Thoracic aorta (tissue), 2 donors: ENCODE results near the gene VEGFD. TPM values are rescaled to one million over a fixed set of nuclear protein-coding genes. Genes with fewer than 3 reads are reported as not detected.

Experiments used
- ATAC-seq: fragments of 150-250 bp; one replicate; pipeline ENCODE4 v1.8.0; 2017; ENCODE audit warnings: low read depth; ENCODE audit not compliant: insufficient number of reproducible peaks, low FRiP score
- DNase-seq: peaks from one replicate; pipeline ENCODE4 v3.0.0-alpha.2; 2020; ENCODE audit warnings: low spot score
- H3K27ac ChIP-seq, 2 donors: fragments of 200-600 bp; sonication (generic); 1 replicate in 1 of 2; 2 replicates in 1 of 2; pipeline ENCODE4 v1.5.1; 2016; ENCODE audit warnings: mild to moderate bottlenecking in 2 of 2, moderate library complexity in 2 of 2
- H3K27me3 ChIP-seq: fragments of 200-600 bp; sonication (generic); replicated peaks from 2 replicates; pipeline ENCODE4 v1.6.0; 2016; ENCODE audit warnings: mild to moderate bottlenecking; ENCODE audit not compliant: insufficient read depth
- H3K36me3 ChIP-seq: fragments of 200-600 bp; sonication (generic); one replicate; pipeline ENCODE4 v1.5.1; 2016
- H3K4me1 ChIP-seq, 2 donors: fragments of 200-600 bp; sonication (generic); 1 replicate in 1 of 2; 2 replicates in 1 of 2; pipeline versions ENCODE4 v1.5.1 to v1.6.0; 2016; ENCODE audit warnings: low read depth in 2 of 2, mild to moderate bottlenecking in 1 of 2; ENCODE audit not compliant: control insufficient read depth in 1 of 2
- H3K4me3 ChIP-seq: fragments of 200-600 bp; sonication (generic); 2 replicates; pipeline ENCODE4 v1.5.1; 2016; ENCODE audit warnings: mild to moderate bottlenecking
- H3K9me3 ChIP-seq: fragments of 200-600 bp; sonication (generic); 2 replicates; pipeline ENCODE4 v1.5.1; 2016
- CTCF ChIP-seq: fragments of 200-600 bp; sonication (generic); IDR thresholded peaks from one replicate; pipeline ENCODE4 v1.5.1; 2019; ENCODE audit warnings: antibody characterized with exemption
- total RNA-seq, 2 donors: library from RNA; depleted of rRNA; stranded (reverse); fragments of >200 nt; gene quantifications; one replicate each; pipeline versions ENCODE4 v1.1.0 to v1.2.3, GENCODE V29; 2016

Gene VEGFD
- total RNA-seq, 2 donors from 2014 or later, result 3.0 to 19.5 TPM

- ATAC-seq, result no peak
- Histone ChIP-seq H3K36me3 (no peaks in the 10 kb centered on the region), H3K4me1 (no peaks in the 10 kb centered on the region), H3K27me3 (no peaks in the 10 kb centered on the region), H3K9me3 (no peaks in the 10 kb centered on the region), H3K27ac (no peak overlapping the region), H3K4me3 (no peak overlapping the region)
- DNase-seq, result no peak
- no peak for TF ChIP-seq CTCF
Measured at GRCh38 chrX:15418041-15418706, 34.0 kb upstream of the VEGFD start.

- ATAC-seq (no peak), DNase-seq (no peak)
- H3K4me1 ChIP-seq, result no peaks in the 10 kb centered on the region
- H3K36me3 ChIP-seq, result no peaks in the 10 kb centered on the region
- H3K27ac ChIP-seq, result no peak overlapping the region
- H3K9me3 ChIP-seq, result no peaks in the 10 kb centered on the region
- TF ChIP-seq CTCF, result no peak
- no peak overlapping the region for H3K4me3 ChIP-seq
- H3K27me3 ChIP-seq, result no peaks in the 10 kb centered on the region
Measured at GRCh38 chrX:15416133-15416993, 32.1 kb upstream of the VEGFD start.

GRCh38 chrX:15413101-15413500, 28.9 kb upstream of the VEGFD start:
- no peaks in the 10 kb centered on the region for H3K27me3 ChIP-seq
- ATAC-seq, result no peak
- H3K4me3 ChIP-seq, result no peak overlapping the region
- no peak for TF ChIP-seq CTCF
- no peaks in the 10 kb centered on the region for H3K36me3 ChIP-seq
- no peaks in the 10 kb centered on the region for H3K9me3 ChIP-seq
- no peaks in the 10 kb centered on the region for H3K4me1 ChIP-seq
- DNase-seq, result no peak
- no peak overlapping the region for H3K27ac ChIP-seq

GRCh38 chrX:15410947-15411346, 26.7 kb upstream of the VEGFD start:
- no peaks in the 10 kb centered on the region for H3K4me1 ChIP-seq
- no peak for ATAC-seq
- no peak overlapping the region for H3K4me3 ChIP-seq
- H3K9me3 ChIP-seq, result no peaks in the 10 kb centered on the region
- no peaks in the 10 kb centered on the region for H3K27me3 ChIP-seq
- no peak overlapping the region for H3K27ac ChIP-seq
- no peaks in the 10 kb centered on the region for H3K36me3 ChIP-seq
- no peak for TF ChIP-seq CTCF
- no peak for DNase-seq

GRCh38 chrX:15410430-15410829, 26.2 kb upstream of the VEGFD start:
- Histone ChIP-seq H3K9me3 (no peaks in the 10 kb centered on the region), H3K4me1 (no peaks in the 10 kb centered on the region), H3K27ac (no peak overlapping the region), H3K36me3 (no peaks in the 10 kb centered on the region), H3K4me3 (no peak overlapping the region), H3K27me3 (no peaks in the 10 kb centered on the region)
- DNase-seq (no peak), ATAC-seq (no peak)
- TF ChIP-seq CTCF, result no peak
